ENCODE data around the gene DOK5. TPM values are rescaled to one million over a fixed set of nuclear protein-coding genes. Genes with fewer than 3 reads are reported as not detected.

DOK5 gene
- 0.32 and 2.4 TPM in 2 replicates for total RNA-seq

DNA sequence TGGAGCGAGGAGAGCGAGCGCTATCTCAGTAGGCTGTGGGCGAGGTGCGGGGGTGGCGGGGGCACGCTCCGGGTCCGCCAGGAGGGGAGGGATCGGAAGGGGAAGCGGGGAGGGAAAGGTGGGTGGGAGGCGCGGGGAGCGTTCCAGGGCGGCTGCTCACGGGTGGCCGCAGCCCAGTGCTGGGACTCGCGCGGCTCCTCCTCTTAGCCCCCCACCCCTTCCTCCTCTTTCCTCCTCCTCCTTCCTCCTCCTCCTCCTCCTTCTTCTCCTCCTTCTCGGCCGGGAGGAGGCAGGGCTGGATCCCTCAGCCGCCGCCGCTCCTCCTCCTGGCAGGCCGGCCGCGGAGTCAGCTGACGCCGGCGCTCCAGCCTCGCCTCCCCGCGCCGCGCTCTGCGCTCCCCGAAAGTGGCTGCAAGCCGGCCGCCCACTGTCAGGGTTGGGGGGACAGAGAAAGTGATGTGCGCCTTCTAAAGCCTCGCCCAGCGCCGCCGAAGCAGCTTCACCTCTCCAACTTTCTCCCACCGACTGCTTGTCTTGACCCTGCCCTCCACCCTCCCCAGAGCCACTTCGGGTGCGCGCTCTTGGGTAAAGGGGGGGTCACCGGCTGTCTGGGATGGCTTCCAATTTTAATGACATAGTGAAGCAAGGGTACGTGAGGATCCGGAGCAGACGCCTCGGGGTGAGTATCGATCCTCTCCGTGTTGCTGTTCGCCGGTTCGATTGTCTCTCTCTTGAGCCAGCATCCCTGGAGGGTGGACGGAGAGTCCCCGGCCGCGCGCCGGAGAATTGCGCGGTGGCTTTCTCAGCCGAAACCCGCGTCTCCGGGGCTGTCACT lies at the start of gene DOK5:
Gene DOK5 (plus strand): TSS at position 260 of the 835 bp plus-strand sequence. CDS start 354 bp downstream, at position 614.

All from epithelial cell of umbilical artery (primary cell).